GM23338 (cell line): ENCODE measurements around the gene NEK7.

Source experiments
- CREB1 ChIP-seq: fragments of 250-450 bp; sonication (Bioruptor Pico); IDR thresholded peaks from 2 replicates; pipeline ENCODE4 v1.5.0; 2020; ENCODE audit warnings: low read depth, mild to moderate bottlenecking, moderate library complexity
- EZH2 ChIP-seq: fragments of 200-600 bp; sonication (generic); IDR thresholded peaks from one replicate; pipeline ENCODE4 v1.8.0; 2017; ENCODE audit warnings: antibody characterized with exemption, mild to moderate bottlenecking, low read depth; ENCODE audit not compliant: unreplicated experiment
- EZH2phosphoT487 ChIP-seq: fragments of 200-600 bp; sonication (generic); IDR thresholded peaks from one replicate; pipeline ENCODE4 v1.8.1; 2018; ENCODE audit warnings: antibody characterized with exemption; ENCODE audit not compliant: unreplicated experiment
- JUNB ChIP-seq: IDR thresholded peaks from one replicate; pipeline ENCODE4 v1.6.1; 2016; ENCODE audit warnings: antibody characterized with exemption; ENCODE audit not compliant: unreplicated experiment
- NANOG ChIP-seq: IDR thresholded peaks from 2 replicates; pipeline ENCODE4 v1.6.1; 2016; ENCODE audit warnings: antibody characterized with exemption, borderline replicate concordance
- POLR2AphosphoS5 ChIP-seq: IDR thresholded peaks from 2 replicates; pipeline ENCODE4 v1.6.1; 2016; ENCODE audit warnings: antibody characterized with exemption, low read depth
- STAT1 ChIP-seq: IDR thresholded peaks from one replicate; pipeline ENCODE4 v1.6.1; 2016; ENCODE audit warnings: antibody characterized with exemption; ENCODE audit not compliant: unreplicated experiment
- ZNF114 ChIP-seq: fragments of 250-450 bp; sonication (Bioruptor Pico); IDR thresholded peaks from 2 replicates; pipeline ENCODE4 v1.5.0; 2020; ENCODE audit warnings: mild to moderate bottlenecking, moderate library complexity
- ZNF331 ChIP-seq: fragments of 250-450 bp; sonication (Bioruptor Pico); IDR thresholded peaks from 2 replicates; pipeline ENCODE4 v1.5.0; 2020; ENCODE audit warnings: low read depth, mild to moderate bottlenecking, moderate library complexity
- ZNF462 ChIP-seq: fragments of 250-450 bp; sonication (Bioruptor Pico); IDR thresholded peaks from 2 replicates; pipeline ENCODE4 v1.5.0; 2020; ENCODE audit warnings: mild to moderate bottlenecking, moderate library complexity
- TF ChIP-seq, protein P1 (sequence below), 2 experiments: fragments of 200-600 bp in 1 of 2; sonication (generic) in 1 of 2; conservative IDR thresholded peaks; 2 replicates each; pipeline versions ENCODE4 v1.5.1 to v1.6.1; 2016 to 2017; ENCODE audit warnings: antibody characterized with exemption in 2 of 2, low read depth in 2 of 2, mild to moderate bottlenecking in 2 of 2, moderate library complexity in 1 of 2
- TF ChIP-seq, protein P2 (sequence below): IDR thresholded peaks from 2 replicates; pipeline ENCODE4 v1.6.1; 2016; ENCODE audit warnings: antibody characterized with exemption
- TF ChIP-seq, protein P3 (sequence below): IDR thresholded peaks from one replicate; pipeline ENCODE4 v1.6.1; 2018; ENCODE audit warnings: antibody characterized with exemption; ENCODE audit not compliant: unreplicated experiment

GRCh38 chr1:198177546-198177945 is 20.7 kb downstream of the NEK7 start:
- TF ChIP-seq, protein P1, sequence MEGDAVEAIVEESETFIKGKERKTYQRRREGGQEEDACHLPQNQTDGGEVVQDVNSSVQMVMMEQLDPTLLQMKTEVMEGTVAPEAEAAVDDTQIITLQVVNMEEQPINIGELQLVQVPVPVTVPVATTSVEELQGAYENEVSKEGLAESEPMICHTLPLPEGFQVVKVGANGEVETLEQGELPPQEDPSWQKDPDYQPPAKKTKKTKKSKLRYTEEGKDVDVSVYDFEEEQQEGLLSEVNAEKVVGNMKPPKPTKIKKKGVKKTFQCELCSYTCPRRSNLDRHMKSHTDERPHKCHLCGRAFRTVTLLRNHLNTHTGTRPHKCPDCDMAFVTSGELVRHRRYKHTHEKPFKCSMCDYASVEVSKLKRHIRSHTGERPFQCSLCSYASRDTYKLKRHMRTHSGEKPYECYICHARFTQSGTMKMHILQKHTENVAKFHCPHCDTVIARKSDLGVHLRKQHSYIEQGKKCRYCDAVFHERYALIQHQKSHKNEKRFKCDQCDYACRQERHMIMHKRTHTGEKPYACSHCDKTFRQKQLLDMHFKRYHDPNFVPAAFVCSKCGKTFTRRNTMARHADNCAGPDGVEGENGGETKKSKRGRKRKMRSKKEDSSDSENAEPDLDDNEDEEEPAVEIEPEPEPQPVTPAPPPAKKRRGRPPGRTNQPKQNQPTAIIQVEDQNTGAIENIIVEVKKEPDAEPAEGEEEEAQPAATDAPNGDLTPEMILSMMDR (conservative IDR thresholded peaks at IDR 0.05; ENCODE audit: low read depth in 2 of 2) = no peak
- TF ChIP-seq EZH2 (no peak), CREB1 (CRISPR knock-in tag) (no peak), POLR2AphosphoS5 (no peak), JUNB (no peak), EZH2phosphoT487 (no peak), STAT1 (no peak), ZNF331 (CRISPR knock-in tag) (no peak), ZNF114 (CRISPR knock-in tag) (no peak), ZNF462 (CRISPR knock-in tag) (no peak), NANOG (no peak)
- TF ChIP-seq, protein P2, sequence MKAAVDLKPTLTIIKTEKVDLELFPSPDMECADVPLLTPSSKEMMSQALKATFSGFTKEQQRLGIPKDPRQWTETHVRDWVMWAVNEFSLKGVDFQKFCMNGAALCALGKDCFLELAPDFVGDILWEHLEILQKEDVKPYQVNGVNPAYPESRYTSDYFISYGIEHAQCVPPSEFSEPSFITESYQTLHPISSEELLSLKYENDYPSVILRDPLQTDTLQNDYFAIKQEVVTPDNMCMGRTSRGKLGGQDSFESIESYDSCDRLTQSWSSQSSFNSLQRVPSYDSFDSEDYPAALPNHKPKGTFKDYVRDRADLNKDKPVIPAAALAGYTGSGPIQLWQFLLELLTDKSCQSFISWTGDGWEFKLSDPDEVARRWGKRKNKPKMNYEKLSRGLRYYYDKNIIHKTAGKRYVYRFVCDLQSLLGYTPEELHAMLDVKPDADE = no peak
- TF ChIP-seq, protein P3, sequence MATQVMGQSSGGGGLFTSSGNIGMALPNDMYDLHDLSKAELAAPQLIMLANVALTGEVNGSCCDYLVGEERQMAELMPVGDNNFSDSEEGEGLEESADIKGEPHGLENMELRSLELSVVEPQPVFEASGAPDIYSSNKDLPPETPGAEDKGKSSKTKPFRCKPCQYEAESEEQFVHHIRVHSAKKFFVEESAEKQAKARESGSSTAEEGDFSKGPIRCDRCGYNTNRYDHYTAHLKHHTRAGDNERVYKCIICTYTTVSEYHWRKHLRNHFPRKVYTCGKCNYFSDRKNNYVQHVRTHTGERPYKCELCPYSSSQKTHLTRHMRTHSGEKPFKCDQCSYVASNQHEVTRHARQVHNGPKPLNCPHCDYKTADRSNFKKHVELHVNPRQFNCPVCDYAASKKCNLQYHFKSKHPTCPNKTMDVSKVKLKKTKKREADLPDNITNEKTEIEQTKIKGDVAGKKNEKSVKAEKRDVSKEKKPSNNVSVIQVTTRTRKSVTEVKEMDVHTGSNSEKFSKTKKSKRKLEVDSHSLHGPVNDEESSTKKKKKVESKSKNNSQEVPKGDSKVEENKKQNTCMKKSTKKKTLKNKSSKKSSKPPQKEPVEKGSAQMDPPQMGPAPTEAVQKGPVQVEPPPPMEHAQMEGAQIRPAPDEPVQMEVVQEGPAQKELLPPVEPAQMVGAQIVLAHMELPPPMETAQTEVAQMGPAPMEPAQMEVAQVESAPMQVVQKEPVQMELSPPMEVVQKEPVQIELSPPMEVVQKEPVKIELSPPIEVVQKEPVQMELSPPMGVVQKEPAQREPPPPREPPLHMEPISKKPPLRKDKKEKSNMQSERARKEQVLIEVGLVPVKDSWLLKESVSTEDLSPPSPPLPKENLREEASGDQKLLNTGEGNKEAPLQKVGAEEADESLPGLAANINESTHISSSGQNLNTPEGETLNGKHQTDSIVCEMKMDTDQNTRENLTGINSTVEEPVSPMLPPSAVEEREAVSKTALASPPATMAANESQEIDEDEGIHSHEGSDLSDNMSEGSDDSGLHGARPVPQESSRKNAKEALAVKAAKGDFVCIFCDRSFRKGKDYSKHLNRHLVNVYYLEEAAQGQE = no peak
